Measurements from ENCODE around the gene KCNQ2.

The KCNQ2 gene

GRCh38 chr20:63449796-63450730, 22.4 kb downstream of the KCNQ2 start:
- in situ Hi-C loops (cut with HindIII; ENCODE audit: low sequenced_read_pairs) = no loop called here
- no peak for DNase-seq (ENCODE audit: low read depth)
- H3K4me3 ChIP-seq (ENCODE audit: low read depth, low read length) = no peak overlapping the region
- TF ChIP-seq, protein P1, sequence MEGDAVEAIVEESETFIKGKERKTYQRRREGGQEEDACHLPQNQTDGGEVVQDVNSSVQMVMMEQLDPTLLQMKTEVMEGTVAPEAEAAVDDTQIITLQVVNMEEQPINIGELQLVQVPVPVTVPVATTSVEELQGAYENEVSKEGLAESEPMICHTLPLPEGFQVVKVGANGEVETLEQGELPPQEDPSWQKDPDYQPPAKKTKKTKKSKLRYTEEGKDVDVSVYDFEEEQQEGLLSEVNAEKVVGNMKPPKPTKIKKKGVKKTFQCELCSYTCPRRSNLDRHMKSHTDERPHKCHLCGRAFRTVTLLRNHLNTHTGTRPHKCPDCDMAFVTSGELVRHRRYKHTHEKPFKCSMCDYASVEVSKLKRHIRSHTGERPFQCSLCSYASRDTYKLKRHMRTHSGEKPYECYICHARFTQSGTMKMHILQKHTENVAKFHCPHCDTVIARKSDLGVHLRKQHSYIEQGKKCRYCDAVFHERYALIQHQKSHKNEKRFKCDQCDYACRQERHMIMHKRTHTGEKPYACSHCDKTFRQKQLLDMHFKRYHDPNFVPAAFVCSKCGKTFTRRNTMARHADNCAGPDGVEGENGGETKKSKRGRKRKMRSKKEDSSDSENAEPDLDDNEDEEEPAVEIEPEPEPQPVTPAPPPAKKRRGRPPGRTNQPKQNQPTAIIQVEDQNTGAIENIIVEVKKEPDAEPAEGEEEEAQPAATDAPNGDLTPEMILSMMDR (IDR thresholded peaks at IDR 0.05; ENCODE audit: low read depth, low read length, missing control alignments) = no peak

GRCh38 chr20:63449025-63449424, 23.4 kb downstream of the KCNQ2 start:
- TF ChIP-seq, protein P1 (IDR thresholded peaks at IDR 0.05; ENCODE audit: low read depth, low read length, missing control alignments) = no peak
- in situ Hi-C loops (cut with HindIII; ENCODE audit: low sequenced_read_pairs) = no loop called here
- no peak for DNase-seq (ENCODE audit: low read depth)

GRCh38 chr20:63448031-63448430, 24.4 kb downstream of the KCNQ2 start:
- no peak for DNase-seq (ENCODE audit: low read depth)
- TF ChIP-seq, protein P1 (IDR thresholded peaks at IDR 0.05; ENCODE audit: low read depth, low read length, missing control alignments) = no peak
- in situ Hi-C loops (cut with HindIII; ENCODE audit: low sequenced_read_pairs) = no loop called here
- no peak overlapping the region for H3K4me3 ChIP-seq (ENCODE audit: low read depth, low read length)

More at GRCh38 chr20:63449025-63449424, 23.4 kb downstream of the KCNQ2 start:
- no peak overlapping the region for H3K4me3 ChIP-seq (ENCODE audit: low read depth, low read length)

DNA sequence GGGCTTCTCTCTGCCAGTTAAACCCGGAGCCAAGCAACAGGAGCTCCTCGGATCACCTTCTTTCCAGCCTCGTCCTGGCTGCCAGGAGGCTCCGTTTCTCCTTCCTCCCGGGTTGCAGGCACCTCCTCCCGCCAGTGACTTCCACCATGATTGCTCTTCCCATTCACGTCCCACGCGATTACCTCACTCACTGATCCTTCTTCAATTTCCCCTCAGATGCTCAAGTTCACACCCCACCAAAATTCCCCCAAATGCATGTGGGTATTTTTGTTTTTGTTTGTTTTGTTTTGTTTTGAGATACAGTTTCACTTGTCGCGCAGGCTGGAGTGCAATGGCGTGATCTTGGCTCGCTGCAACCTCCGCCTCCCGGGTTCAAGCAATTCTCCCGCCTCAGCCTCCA, 25.1 kb downstream of the KCNQ2 start:
- DNase-seq (ENCODE audit: low read depth) = no peak
- no peak overlapping the region for H3K4me3 ChIP-seq (ENCODE audit: low read depth, low read length)
- TF ChIP-seq, protein P1 (IDR thresholded peaks at IDR 0.05; ENCODE audit: low read depth, low read length, missing control alignments) = no peak
- in situ Hi-C loops (cut with HindIII; ENCODE audit: low sequenced_read_pairs) = no loop called here

GRCh38 chr20:63446216-63447024, 26.0 kb downstream of the KCNQ2 start:
- no peak for DNase-seq (ENCODE audit: low read depth)

More at GRCh38 chr20:63446216-63447024, 26.0 kb downstream of the KCNQ2 start:
- no peak overlapping the region for H3K4me3 ChIP-seq (ENCODE audit: low read depth, low read length)
- TF ChIP-seq, protein P1 (IDR thresholded peaks at IDR 0.05; ENCODE audit: low read depth, low read length, missing control alignments) = no peak
- in situ Hi-C loops (cut with HindIII; ENCODE audit: low sequenced_read_pairs) = no loop called here

All from astrocyte of the cerebellum (primary cell).